Measurements from ENCODE around the gene ATP6V1A.

ATP6V1A gene

GRCh38 chr3:113741086-113741485 lies 5.7 kb upstream of the ATP6V1A start:
- H3K27ac Mint-ChIP-seq = peak overlapping the region; percentile 54
- H3K4me1 Mint-ChIP-seq = peaks cover 67% of the 10 kb centered on the region
- H3K36me3 Mint-ChIP-seq = peaks cover 11% of the 10 kb centered on the region
- no peak overlapping the region for H3K4me3 Mint-ChIP-seq
- H3K27me3 Mint-ChIP-seq = no peaks in the 10 kb centered on the region
- H3K9me3 Mint-ChIP-seq = no peaks in the 10 kb centered on the region
- no peak for ATAC-seq

GRCh38 chr3:113741620-113742019 lies 5.2 kb upstream of the ATP6V1A start:
- Mint-ChIP-seq H3K36me3 (peaks cover 11% of the 10 kb centered on the region), H3K4me1 (peaks cover 68% of the 10 kb centered on the region), H3K27me3 (no peaks in the 10 kb centered on the region), H3K27ac (peak overlapping the region; percentile 54), H3K4me3 (no peak overlapping the region), H3K9me3 (no peaks in the 10 kb centered on the region)
- no peak for ATAC-seq

- ATAC-seq = no peak
- Mint-ChIP-seq H3K27me3 (no peaks in the 10 kb centered on the region), H3K4me1 (peaks cover 68% of the 10 kb centered on the region), H3K9me3 (no peaks in the 10 kb centered on the region), H3K36me3 (peaks cover 11% of the 10 kb centered on the region), H3K4me3 (peak overlapping the region; percentile 87), H3K27ac (peak overlapping the region; percentile 100)
These were observed 3.7 kb upstream of the ATP6V1A start for GRCh38 chr3:113743006-113743630.

- H3K4me3 Mint-ChIP-seq = peak overlapping the region; percentile 87
- peak; percentile 82 for ATAC-seq
These were observed 1.7 kb upstream of the ATP6V1A start for GRCh38 chr3:113744941-113745755.

GRCh38 chr3:113745756-113746547 lies 883 bp upstream of the ATP6V1A start, which contains the start of gene NAA50:
NAA50 (minus strand) TSS chr3:113746249; CDS start chr3:113745949, 300 bp downstream.
- H3K36me3 Mint-ChIP-seq = peaks cover 11% of the 10 kb centered on the region
- H3K4me1 Mint-ChIP-seq = peaks cover 72% of the 10 kb centered on the region
- peak; percentile 90 for ATAC-seq
- no peaks in the 10 kb centered on the region for H3K27me3 Mint-ChIP-seq
- peak within 1 kb of the TSS; percentile 100 for H3K27ac Mint-ChIP-seq
- peak within 1 kb of the TSS; percentile 87 for H3K4me3 Mint-ChIP-seq
- H3K9me3 Mint-ChIP-seq = no peaks in the 10 kb centered on the region

More at GRCh38 chr3:113744941-113745755, 1.7 kb upstream of the ATP6V1A start:
- H3K27ac Mint-ChIP-seq = peak overlapping the region; percentile 100
- H3K27me3 Mint-ChIP-seq = no peaks in the 10 kb centered on the region
- H3K4me1 Mint-ChIP-seq = peaks cover 74% of the 10 kb centered on the region
- H3K36me3 Mint-ChIP-seq = peaks cover 11% of the 10 kb centered on the region
- no peaks in the 10 kb centered on the region for H3K9me3 Mint-ChIP-seq

GRCh38 chr3:113747283-113748046 lies 630 bp downstream of the ATP6V1A start:
- Mint-ChIP-seq H3K4me1 (peaks cover 61% of the 10 kb centered on the region), H3K36me3 (peaks cover 4% of the 10 kb centered on the region), H3K27me3 (no peaks in the 10 kb centered on the region), H3K27ac (peak overlapping the region; percentile 100), H3K4me3 (peak overlapping the region; percentile 87), H3K9me3 (no peaks in the 10 kb centered on the region)
- ATAC-seq = no peak

GRCh38 chr3:113751141-113751540 lies 4.3 kb downstream of the ATP6V1A start:
- Mint-ChIP-seq H3K27me3 (no peaks in the 10 kb centered on the region), H3K4me3 (no peak overlapping the region)
- no peak for ATAC-seq

GRCh38 chr3:113753376-113753985 lies 6.6 kb downstream of the ATP6V1A start:
- Mint-ChIP-seq H3K4me1 (peaks cover 42% of the 10 kb centered on the region), H3K36me3 (peaks cover 14% of the 10 kb centered on the region), H3K27ac (peak overlapping the region; percentile 53), H3K9me3 (peaks cover 4% of the 10 kb centered on the region), H3K27me3 (no peaks in the 10 kb centered on the region), H3K4me3 (no peak overlapping the region)
- no peak for ATAC-seq

More at GRCh38 chr3:113751141-113751540, 4.3 kb downstream of the ATP6V1A start:
- Mint-ChIP-seq H3K4me1 (peaks cover 64% of the 10 kb centered on the region), H3K9me3 (no peaks in the 10 kb centered on the region), H3K27ac (no peak overlapping the region), H3K36me3 (no peaks in the 10 kb centered on the region)

- Mint-ChIP-seq H3K36me3 (peaks cover 20% of the 10 kb centered on the region), H3K4me3 (no peak overlapping the region), H3K9me3 (peaks cover 6% of the 10 kb centered on the region), H3K27ac (peak overlapping the region; percentile 53), H3K4me1 (peaks cover 31% of the 10 kb centered on the region), H3K27me3 (no peaks in the 10 kb centered on the region)
- ATAC-seq = no peak
These were observed 7.8 kb downstream of the ATP6V1A start for GRCh38 chr3:113754494-113755159.

GRCh38 chr3:113758389-113759024 lies 11.7 kb downstream of the ATP6V1A start:
- peaks cover 22% of the 10 kb centered on the region for H3K4me1 Mint-ChIP-seq
- peaks cover 6% of the 10 kb centered on the region for H3K9me3 Mint-ChIP-seq
- no peak overlapping the region for H3K27ac Mint-ChIP-seq
- no peak for ATAC-seq
- peaks cover 20% of the 10 kb centered on the region for H3K36me3 Mint-ChIP-seq
- no peak overlapping the region for H3K4me3 Mint-ChIP-seq
- H3K27me3 Mint-ChIP-seq = no peaks in the 10 kb centered on the region

GRCh38 chr3:113764698-113765097 lies 17.9 kb downstream of the ATP6V1A start:
- H3K9me3 Mint-ChIP-seq = no peaks in the 10 kb centered on the region
- no peaks in the 10 kb centered on the region for H3K36me3 Mint-ChIP-seq
- no peak overlapping the region for H3K4me3 Mint-ChIP-seq
- no peak overlapping the region for H3K27ac Mint-ChIP-seq
- ATAC-seq = no peak
- H3K4me1 Mint-ChIP-seq = no peaks in the 10 kb centered on the region
- no peaks in the 10 kb centered on the region for H3K27me3 Mint-ChIP-seq

GRCh38 chr3:113769551-113769950 lies 22.7 kb downstream of the ATP6V1A start:
- Mint-ChIP-seq H3K27ac (no peak overlapping the region), H3K4me3 (no peak overlapping the region), H3K9me3 (no peaks in the 10 kb centered on the region), H3K4me1 (peaks cover 7% of the 10 kb centered on the region), H3K36me3 (no peaks in the 10 kb centered on the region), H3K27me3 (no peaks in the 10 kb centered on the region)
- ATAC-seq = no peak

- peaks cover 3% of the 10 kb centered on the region for H3K36me3 Mint-ChIP-seq
- H3K27ac Mint-ChIP-seq = no peak overlapping the region
- H3K9me3 Mint-ChIP-seq = no peaks in the 10 kb centered on the region
- no peak overlapping the region for H3K4me3 Mint-ChIP-seq
- no peaks in the 10 kb centered on the region for H3K27me3 Mint-ChIP-seq
- H3K4me1 Mint-ChIP-seq = peaks cover 12% of the 10 kb centered on the region
- ATAC-seq = no peak
These were observed 25.2 kb downstream of the ATP6V1A start for GRCh38 chr3:113771993-113772392.
